H9 (cell line): ENCODE measurements around the gene CA9. TPM values are rescaled to one million over a fixed set of nuclear protein-coding genes. Genes with fewer than 3 reads are reported as not detected.
A peak's percentile ranks its signal among the peaks of the same experiment; 100 is the strongest.

Experiments used
- DNase-seq: peaks from one replicate; pipeline ENCODE4 v3.0.0-alpha.2; 2017
- H2AFZ ChIP-seq: one replicate; pipeline ENCODE4 v1.6.1; 2013; ENCODE audit warnings: mild to moderate bottlenecking, low read length, control low read depth, moderate library complexity
- H2AK5ac ChIP-seq: 2 replicates; pipeline ENCODE4 v1.6.1; 2013; ENCODE audit warnings: low read length, control low read depth, mixed read lengths; ENCODE audit not compliant: insufficient read length
- H2BK120ac ChIP-seq: one replicate; pipeline ENCODE4 v1.6.1; 2013; ENCODE audit warnings: low read depth, mild to moderate bottlenecking, low read length, control low read depth, inconsistent platforms; ENCODE audit not compliant: poor library complexity, severe bottlenecking
- H2BK12ac ChIP-seq: 2 replicates; pipeline ENCODE4 v1.6.1; 2013; ENCODE audit warnings: low read length, control low read depth, mixed read lengths, low read depth; ENCODE audit not compliant: insufficient read length
- H2BK15ac ChIP-seq: 2 replicates; pipeline ENCODE4 v1.6.1; 2013; ENCODE audit warnings: low read depth, low read length, control low read depth
- H2BK20ac ChIP-seq: one replicate; pipeline ENCODE4 v1.6.1; 2013; ENCODE audit warnings: low read depth, mild to moderate bottlenecking, low read length, control low read depth, inconsistent platforms; ENCODE audit not compliant: poor library complexity, severe bottlenecking
- H2BK5ac ChIP-seq: 2 replicates; pipeline ENCODE4 v1.6.1; 2013; ENCODE audit warnings: low read length, control low read depth, mixed read lengths; ENCODE audit not compliant: insufficient read length
- H3K14ac ChIP-seq: 2 replicates; pipeline ENCODE4 v1.6.1; 2013; ENCODE audit warnings: low read length, control low read depth; ENCODE audit not compliant: insufficient read depth
- H3K18ac ChIP-seq: 2 replicates; pipeline ENCODE4 v1.6.1; 2013; ENCODE audit warnings: low read depth, mild to moderate bottlenecking, mixed read lengths, low read length, control low read depth; ENCODE audit not compliant: insufficient read length
- H3K23ac ChIP-seq: 2 replicates; pipeline ENCODE4 v1.6.1; 2013; ENCODE audit warnings: low read length, control low read depth, mixed read lengths, low read depth; ENCODE audit not compliant: insufficient read length
- H3K23me2 ChIP-seq: 2 replicates; pipeline ENCODE4 v1.6.1; 2013; ENCODE audit warnings: low read depth, mild to moderate bottlenecking, mixed read lengths, low read length, control low read depth; ENCODE audit not compliant: insufficient read length, poor library complexity, severe bottlenecking
- H3K27ac ChIP-seq: 2 replicates; pipeline ENCODE4 v1.5.1; 2013; ENCODE audit warnings: low read length, control low read depth, mixed read lengths, low read depth; ENCODE audit not compliant: insufficient read length
- H3K27me3 ChIP-seq: 2 replicates; pipeline ENCODE4 v1.6.1; 2013; ENCODE audit warnings: low read length, control low read depth, inconsistent platforms; ENCODE audit not compliant: insufficient read depth
- H3K4ac ChIP-seq: 2 replicates; pipeline ENCODE4 v1.6.1; 2013; ENCODE audit warnings: low read depth, mild to moderate bottlenecking, control low read depth, inconsistent platforms, low read length, moderate library complexity
- H3K4me1 ChIP-seq: 2 replicates; pipeline ENCODE4 v1.6.1; 2013; ENCODE audit warnings: low read length, control low read depth, inconsistent platforms; ENCODE audit not compliant: insufficient read depth
- H3K4me2 ChIP-seq: 2 replicates; pipeline ENCODE4 v1.6.1; 2013; ENCODE audit warnings: low read length, control low read depth, mixed read lengths; ENCODE audit not compliant: insufficient read length, insufficient read depth
- H3K56ac ChIP-seq: 2 replicates; pipeline ENCODE4 v1.6.1; 2013; ENCODE audit warnings: low read depth, mild to moderate bottlenecking, mixed read lengths, low read length, control low read depth; ENCODE audit not compliant: insufficient read length
- H3K79me1 ChIP-seq: 2 replicates; pipeline ENCODE4 v1.6.1; 2013; ENCODE audit warnings: low read depth, mild to moderate bottlenecking, moderate library complexity, low read length, control low read depth, inconsistent platforms; ENCODE audit not compliant: insufficient read depth, poor library complexity, severe bottlenecking
- H3K79me2 ChIP-seq: 2 replicates; pipeline ENCODE4 v1.6.1; 2013; ENCODE audit warnings: low read length, control low read depth, inconsistent platforms; ENCODE audit not compliant: insufficient read depth
- H3K9ac ChIP-seq: 2 replicates; pipeline ENCODE4 v1.6.1; 2013; ENCODE audit warnings: low read length, control low read depth, mixed read lengths; ENCODE audit not compliant: insufficient read length; ENCODE audit errors: extremely low read depth
- H3K9me3 ChIP-seq: one replicate; pipeline ENCODE4 v1.6.1; 2013; ENCODE audit warnings: low read depth, low read length, inconsistent platforms; ENCODE audit not compliant: control insufficient read depth
- H3T11ph ChIP-seq: one replicate; pipeline ENCODE4 v1.6.1; 2013; ENCODE audit warnings: mild to moderate bottlenecking, low read length, control low read depth, inconsistent platforms
- H4K20me1 ChIP-seq: one replicate; pipeline ENCODE4 v1.6.1; 2013; ENCODE audit not compliant: control insufficient read depth, insufficient read length, insufficient read depth
- H4K5ac ChIP-seq: 2 replicates; pipeline ENCODE4 v1.6.1; 2013; ENCODE audit warnings: low read depth, mild to moderate bottlenecking, mixed read lengths, low read length, control low read depth; ENCODE audit not compliant: insufficient read length
- H4K8ac ChIP-seq: replicated peaks from 2 replicates; pipeline ENCODE4 v1.6.1; 2013; ENCODE audit warnings: low read length, control low read depth, mixed read lengths, low read depth; ENCODE audit not compliant: insufficient read length
- H4K91ac ChIP-seq: 2 replicates; pipeline ENCODE4 v1.6.1; 2013; ENCODE audit warnings: low read depth, mild to moderate bottlenecking, moderate library complexity, mixed read lengths, low read length, control low read depth; ENCODE audit not compliant: insufficient read length
- H3K27ac Mint-ChIP-seq, 3 experiments: 2 replicates in 2 of 3; 3 replicates in 1 of 3; pipeline ENCODE4 v1.8.0; 2020 to 2021; ENCODE audit warnings: mixed read lengths in 3 of 3, mild to moderate bottlenecking in 1 of 3, moderate library complexity in 1 of 3
- H3K27me3 Mint-ChIP-seq: 2 replicates; pipeline ENCODE4 v1.8.0; 2021; ENCODE audit warnings: low read depth, mild to moderate bottlenecking, moderate library complexity, mixed read lengths
- H3K36me3 Mint-ChIP-seq, 3 experiments: 2 replicates in 2 of 3; 3 replicates in 1 of 3; pipeline ENCODE4 v1.8.0; 2020 to 2021; ENCODE audit warnings: low read depth in 3 of 3, mixed read lengths in 3 of 3; ENCODE audit not compliant: insufficient read depth in 1 of 3
- H3K4me1 Mint-ChIP-seq, 2 experiments: 2 replicates each; pipeline ENCODE4 v1.8.0; 2020; ENCODE audit warnings: mixed read lengths in 2 of 2
- H3K4me3 Mint-ChIP-seq, 2 experiments: 2 replicates in 1 of 2; 3 replicates in 1 of 2; pipeline ENCODE4 v1.8.0; 2020 to 2021; ENCODE audit warnings: mild to moderate bottlenecking in 2 of 2, mixed read lengths in 2 of 2, moderate library complexity in 1 of 2
- H3K9me3 Mint-ChIP-seq, 2 experiments: 2 replicates in 1 of 2; 3 replicates in 1 of 2; pipeline ENCODE4 v1.8.0; 2020; ENCODE audit warnings: mild to moderate bottlenecking in 2 of 2, mixed read lengths in 2 of 2, moderate library complexity in 1 of 2
- CTCF ChIP-seq: fragments of 200-600 bp; sonication (generic); conservative IDR thresholded peaks from 3 replicates; pipeline ENCODE4 v1.8.0; 2021; ENCODE audit warnings: antibody characterized with exemption, mild to moderate bottlenecking
- WGBS: extraction: QIAGEN DNeasy Blood & Tissue Kit; methylation state at CpG from one replicate; pipeline ENCODE4 v1.1.7; 2013; ENCODE audit warnings: missing lambda C conversion rate, low lambda C conversion rate, mixed read lengths; ENCODE audit not compliant: insufficient read length; ENCODE audit errors: extremely low coverage; 5-methylcytosine and 5-hydroxymethylcytosine counted together
- total RNA-seq: library from RNA; stranded (reverse); gene quantifications from 2 replicates; pipeline ENCODE4 v1.2.1, GENCODE V29; 2021

Gene CA9
- total RNA-seq, 1 experiment from 2014 or later = 0.94 TPM

- Histone ChIP-seq H3K18ac (peak overlapping the region; percentile 21), H3K27me3 (0 out of 2 replicates have a peak, but pooled peaks cover 2% of the 10 kb centered on the region), H3K27ac (no peak overlapping the region), H2AK5ac (no peak overlapping the region), H2AFZ (peak overlapping the region; percentile 14), H4K91ac (no peak overlapping the region), H3K79me1 (no peaks in the 10 kb centered on the region), H3K23ac (no peak overlapping the region), H2BK120ac (peak overlapping the region; percentile 56), H4K8ac (no peak overlapping the region), H2BK20ac (no peak overlapping the region), H3K14ac (no peak overlapping the region), H3K79me2 (no peaks in the 10 kb centered on the region), H2BK15ac (no peak overlapping the region), H3K23me2 (no peaks in the 10 kb centered on the region), H4K20me1 (no peaks in the 10 kb centered on the region), H3K56ac (no peak overlapping the region), H2BK12ac (no peak overlapping the region), H3K4me2 (peak overlapping the region; percentile 86), H3K9me3 (no peaks in the 10 kb centered on the region), H3K4me1 (peaks cover under 1% of the 10 kb centered on the region; the same call in 1 of the 2 replicates), H4K5ac (no peak overlapping the region), H3K9ac (no peak overlapping the region), H3T11ph (no peak overlapping the region), H3K4ac (no peak overlapping the region), H2BK5ac (no peak overlapping the region)
- no CpG with 5 or more reads among the region's 11 CpGs for WGBS
- peak overlapping the region; percentile 92 to 95 (median 94); a peak in 6 of 7 replicates for H3K27ac Mint-ChIP-seq
- peaks cover 5% of the 10 kb centered on the region for H3K27me3 Mint-ChIP-seq
- H3K4me1 Mint-ChIP-seq = peaks cover 26 to 29% of the 10 kb centered on the region in 2 experiments
- DNase-seq = peak; percentile 82
- peak overlapping the region; percentile 85 to 96 for H3K4me3 Mint-ChIP-seq
- H3K36me3 Mint-ChIP-seq = peaks cover under 1 to 6% (median 5%) of the 10 kb centered on the region in 3 experiments; a peak in 3 of 7 replicates
- H3K9me3 Mint-ChIP-seq = peaks cover 0 to 5% of the 10 kb centered on the region in 2 experiments; a peak in 3 of 5 replicates
- TF ChIP-seq CTCF = peak; percentile 14; the same call in 2 of the 3 replicates
These were observed 27.6 kb upstream of the CA9 start for GRCh38 chr9:35646153-35646532.
